GM12864 (cell line): ENCODE data around the gene TAPBP.

Experiments used
- DNase-seq: peaks from one replicate; pipeline ENCODE4 v3.0.0-alpha.2; 2011; ENCODE audit warnings: low read depth
- H3K4me3 ChIP-seq: 2 replicates; pipeline ENCODE4 v1.5.1; 2011; ENCODE audit warnings: mild to moderate bottlenecking, low read depth, low read length, control low read depth
- CTCF ChIP-seq: IDR thresholded peaks from 2 replicates; pipeline ENCODE4 v1.5.1; 2011; ENCODE audit warnings: low read depth, mild to moderate bottlenecking, moderate library complexity, low read length, control low read depth, inconsistent platforms; ENCODE audit errors: missing control alignments

TAPBP gene

DNA sequence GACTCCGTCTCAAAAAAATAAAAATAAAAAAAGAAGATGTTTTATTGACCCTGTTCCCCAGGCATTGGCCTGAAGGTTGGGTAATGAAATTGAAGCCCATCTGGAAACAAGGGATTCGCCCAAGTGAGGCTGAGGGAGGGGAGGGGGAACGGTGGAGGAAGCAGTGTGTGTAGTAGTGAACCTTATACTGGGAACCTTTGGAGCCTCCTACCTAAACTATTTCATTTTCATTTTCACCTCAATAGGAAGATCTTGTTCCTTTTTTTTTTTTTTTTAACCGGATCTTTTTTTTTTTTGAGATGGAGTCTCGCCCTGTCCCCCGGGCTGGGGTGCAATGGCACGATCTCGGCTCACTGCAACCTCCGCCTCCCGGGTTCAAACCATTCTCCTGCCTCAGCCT lies 16.9 kb upstream of the TAPBP start:
- TF ChIP-seq CTCF: no peak
- no peak overlapping the region for H3K4me3 ChIP-seq
- DNase-seq: no peak

DNA sequence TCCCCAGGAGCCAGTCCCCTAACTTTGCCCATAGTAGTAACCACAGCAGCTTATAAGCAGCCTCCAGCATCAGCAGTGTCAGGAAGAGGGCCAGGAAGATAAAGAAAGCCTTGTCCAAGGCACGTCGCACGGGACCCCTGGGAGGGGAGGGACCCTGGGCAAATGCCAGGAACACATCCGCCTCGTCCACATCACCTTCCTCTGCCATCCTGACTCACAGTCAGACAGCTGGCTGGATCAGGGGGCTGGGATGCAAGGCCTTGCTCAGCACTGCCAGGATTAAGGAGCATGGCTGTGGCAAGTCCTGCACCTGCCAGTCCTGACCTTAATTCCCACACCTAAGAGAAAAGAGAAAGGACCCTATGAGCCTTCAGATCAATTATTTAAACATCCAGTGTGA lies 15.2 kb upstream of the TAPBP start:
- H3K4me3 ChIP-seq: no peak overlapping the region
- DNase-seq: no peak
- no peak for TF ChIP-seq CTCF

GRCh38 chr6:33324125-33324524 lies 10.2 kb upstream of the TAPBP start:
- TF ChIP-seq CTCF: no peak
- peak overlapping the region; percentile 60 for H3K4me3 ChIP-seq
- DNase-seq: no peak

GRCh38 chr6:33323623-33323948 lies 9.7 kb upstream of the TAPBP start:
- no peak for DNase-seq

GRCh38 chr6:33321227-33321626 lies 7.3 kb upstream of the TAPBP start:
- H3K4me3 ChIP-seq: peak overlapping the region; percentile 60
- TF ChIP-seq CTCF: no peak
- no peak for DNase-seq

More at GRCh38 chr6:33323623-33323948, 9.7 kb upstream of the TAPBP start:
- no peak for TF ChIP-seq CTCF
- peak overlapping the region; percentile 60 for H3K4me3 ChIP-seq

GRCh38 chr6:33320315-33321181 lies 6.7 kb upstream of the TAPBP start:
- DNase-seq: no peak
- H3K4me3 ChIP-seq: no peak overlapping the region

More at GRCh38 chr6:33320315-33321181, 6.7 kb upstream of the TAPBP start:
- no peak for TF ChIP-seq CTCF
